Keratinocyte (primary cell): ENCODE results near the gene C3orf49. TPM values are rescaled to one million over a fixed set of nuclear protein-coding genes. Genes with fewer than 3 reads are reported as not detected.

Experiments used
- DNase-seq: peaks from one replicate; pipeline ENCODE4 v3.0.0-alpha.2; 2011; ENCODE audit warnings: low read depth, missing footprints, low spot score
- FAIRE-seq: peaks from 2 replicates; lab custom pipeline; 2011; peaks lifted over from hg19 to GRCh38; lab: Jason Lieb, UNC
- H2AFZ ChIP-seq: 2 replicates; pipeline ENCODE4 v1.6.0; 2012; ENCODE audit warnings: low read length, control low read depth, inconsistent platforms; ENCODE audit not compliant: control insufficient read depth
- H3K27ac ChIP-seq: 2 replicates; pipeline ENCODE4 v1.5.1; 2011; ENCODE audit warnings: low read length; ENCODE audit not compliant: control insufficient read depth, insufficient read depth
- H3K27me3 ChIP-seq: 3 replicates; pipeline ENCODE4 v1.6.0; 2011; ENCODE audit warnings: low read length; ENCODE audit not compliant: control insufficient read depth, insufficient read depth; ENCODE audit errors: extremely low read depth
- H3K36me3 ChIP-seq, 2 experiments: 2 replicates in 1 of 2; 3 replicates in 1 of 2; pipeline ENCODE4 v1.5.1; 2011; ENCODE audit warnings: low read length in 2 of 2, mild to moderate bottlenecking in 1 of 2; ENCODE audit not compliant: control insufficient read depth in 2 of 2, insufficient read depth in 2 of 2; ENCODE audit errors: extremely low read depth in 1 of 2
- H3K4me1 ChIP-seq: 3 replicates; pipeline ENCODE4 v1.5.1; 2011; ENCODE audit warnings: low read length; ENCODE audit not compliant: control insufficient read depth, insufficient read depth; ENCODE audit errors: extremely low read depth
- H3K4me2 ChIP-seq: 3 replicates; pipeline ENCODE4 v1.6.0; 2011; ENCODE audit warnings: low read depth, low read length; ENCODE audit not compliant: control insufficient read depth, insufficient read depth; ENCODE audit errors: extremely low read depth
- H3K4me3 ChIP-seq, 3 experiments: fragments of 200-600 bp in 1 of 3; sonication (generic) in 1 of 3; 2 replicates in 2 of 3; 3 replicates in 1 of 3; pipeline ENCODE4 v1.5.1; 2011 to 2016; ENCODE audit warnings: low read length in 3 of 3, mild to moderate bottlenecking in 3 of 3, control low read depth in 2 of 3, inconsistent platforms in 1 of 3, low read depth in 1 of 3, mixed read lengths in 1 of 3, mixed run types in 1 of 3, moderate library complexity in 1 of 3; ENCODE audit not compliant: control insufficient read depth in 2 of 3, insufficient read depth in 2 of 3; ENCODE audit errors: extremely low read depth in 1 of 3
- H3K79me2 ChIP-seq: 2 replicates; pipeline ENCODE4 v1.6.0; 2012; ENCODE audit warnings: low read length; ENCODE audit not compliant: control insufficient read depth, insufficient read depth
- H3K9ac ChIP-seq: 3 replicates; pipeline ENCODE4 v1.6.0; 2011; ENCODE audit warnings: low read length; ENCODE audit not compliant: control insufficient read depth, insufficient read depth; ENCODE audit errors: extremely low read depth
- H3K9me1 ChIP-seq: 3 replicates; pipeline ENCODE4 v1.6.0; 2011; ENCODE audit warnings: low read length; ENCODE audit not compliant: control insufficient read depth, insufficient read depth; ENCODE audit errors: extremely low read depth
- H3K9me3 ChIP-seq: 2 replicates; pipeline ENCODE4 v1.5.1; 2012; ENCODE audit warnings: low read depth, low read length; ENCODE audit not compliant: control insufficient read depth
- H4K20me1 ChIP-seq: 3 replicates; pipeline ENCODE4 v1.6.0; 2011; ENCODE audit warnings: low read length; ENCODE audit not compliant: control insufficient read depth, insufficient read depth; ENCODE audit errors: extremely low read depth
- EZH2 ChIP-seq: IDR thresholded peaks from one replicate; pipeline ENCODE4 v1.6.1; 2012; ENCODE audit warnings: inconsistent platforms, mild to moderate bottlenecking, low read length, moderate library complexity
- dilution Hi-C: fragments of 300-500 bp; cut with MboI; formaldehyde crosslinking; loops from one replicate; pipeline ENCODE4 v1.7.0; 2020; ENCODE audit warnings: low sequenced_read_pairs; ENCODE audit not compliant: extremely low pct_ligation_motif_present
- polyA plus RNA-seq, 5 experiments: library from polyadenylated mRNA; depleted of rRNA in 3 of 5; stranded (reverse) in 3 of 5; stranded (forward) in 1 of 5; unstranded in 1 of 5; fragments of >200 nt; gene quantifications; 1 replicate in 1 of 5; 2 replicates in 3 of 5; 3 replicates in 1 of 5; pipeline versions ENCODE4 v1.2.1 to v1.2.3, GENCODE V29; 2011 to 2012; ENCODE audit warnings: missing spikeins in 2 of 5, low read depth in 1 of 5, low replicate concordance in 1 of 5
- TF ChIP-seq, protein P1 (sequence below), 3 experiments: IDR thresholded peaks in 1 of 3; conservative IDR thresholded peaks in 1 of 3; optimal IDR thresholded peaks in 1 of 3; 2 replicates in 2 of 3; 3 replicates in 1 of 3; pipeline versions ENCODE3 to v1.5.1; 2011; ENCODE audit warnings: low read length in 3 of 3, mild to moderate bottlenecking in 3 of 3, moderate library complexity in 2 of 3, control low read depth in 1 of 3, inconsistent platforms in 1 of 3; ENCODE audit not compliant: insufficient read depth in 2 of 3; ENCODE audit errors: extremely low read depth in 1 of 3

C3orf49 gene
- polyA plus RNA-seq, 1 donor (not counting 4 experiments of a cell fraction or from before 2014, with no cell fraction given), result not detected

DNA sequence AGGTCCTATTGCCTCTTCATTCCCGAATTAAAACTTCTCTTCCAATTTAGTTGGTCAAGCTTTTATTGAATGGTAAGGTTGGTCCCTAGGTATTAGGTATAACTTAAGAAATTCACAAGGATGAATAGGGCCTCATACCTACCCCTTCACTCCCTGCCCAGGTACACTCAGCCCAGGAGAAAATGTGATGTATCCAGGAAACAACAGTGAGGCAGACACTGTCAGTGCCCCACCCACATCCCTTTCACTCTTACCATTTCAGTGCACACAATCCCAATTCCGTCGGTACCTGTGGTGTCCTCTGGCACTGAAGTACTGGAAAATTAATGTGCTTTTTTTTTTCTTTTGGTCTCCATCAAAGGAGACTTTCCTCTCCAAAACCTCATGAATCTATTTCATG lies 10.5 kb upstream of the C3orf49 start:
- dilution Hi-C loops, result loop anchor here (10.0 kb wide), 1 partner anchor 444 kb away; no protein-coding TSS in a partner anchor
- no peak for TF ChIP-seq EZH2
- FAIRE-seq, result peak; percentile 62
- no peaks in the 10 kb centered on the region for H3K9me3 ChIP-seq
- H3K4me3 ChIP-seq, result no peak overlapping the region
- no peak for DNase-seq
- no peak overlapping the region for H2AFZ ChIP-seq
- no peak overlapping the region for H3K4me2 ChIP-seq
- no peaks in the 10 kb centered on the region for H3K27me3 ChIP-seq
- H3K4me1 ChIP-seq, result peaks cover 7% of the 10 kb centered on the region
- H3K27ac ChIP-seq, result no peak overlapping the region
- no peak overlapping the region for H3K9ac ChIP-seq
- no peaks in the 10 kb centered on the region for H3K36me3 ChIP-seq
- no peaks in the 10 kb centered on the region for H3K79me2 ChIP-seq
- no peaks in the 10 kb centered on the region for H4K20me1 ChIP-seq
- no peaks in the 10 kb centered on the region for H3K9me1 ChIP-seq

DNA sequence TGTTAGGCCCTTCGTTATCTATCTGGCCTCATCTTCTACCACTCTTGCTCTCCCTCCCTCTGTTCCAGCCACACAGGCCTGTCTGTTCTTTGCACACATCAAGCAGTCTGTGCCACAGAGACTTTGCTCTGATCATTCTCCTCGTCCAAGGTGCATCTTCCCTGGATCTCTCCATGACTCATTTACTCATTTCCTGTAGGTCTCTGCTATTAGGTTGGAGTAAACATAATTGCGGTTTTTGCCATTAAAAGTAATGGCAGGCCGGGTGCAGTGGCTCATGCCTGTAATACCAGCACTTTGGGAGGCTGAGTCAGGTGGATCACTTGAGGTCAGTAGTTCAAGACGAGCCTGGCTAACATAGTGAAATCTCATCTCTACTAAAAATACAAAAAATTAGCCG lies 9.5 kb upstream of the C3orf49 start:
- Histone ChIP-seq H3K4me3 (no peak overlapping the region), H3K9me1 (no peaks in the 10 kb centered on the region), H3K9me3 (no peaks in the 10 kb centered on the region), H3K27ac (no peak overlapping the region), H2AFZ (no peak overlapping the region), H3K4me1 (peaks cover 7% of the 10 kb centered on the region), H4K20me1 (no peaks in the 10 kb centered on the region), H3K9ac (no peak overlapping the region), H3K79me2 (no peaks in the 10 kb centered on the region), H3K27me3 (no peaks in the 10 kb centered on the region), H3K36me3 (no peaks in the 10 kb centered on the region), H3K4me2 (no peak overlapping the region)
- no peak for FAIRE-seq
- no peak for DNase-seq
- dilution Hi-C loops, result loop anchor here (10.0 kb wide), 1 partner anchor 445 kb away; no protein-coding TSS in a partner anchor
- TF ChIP-seq, protein P1, sequence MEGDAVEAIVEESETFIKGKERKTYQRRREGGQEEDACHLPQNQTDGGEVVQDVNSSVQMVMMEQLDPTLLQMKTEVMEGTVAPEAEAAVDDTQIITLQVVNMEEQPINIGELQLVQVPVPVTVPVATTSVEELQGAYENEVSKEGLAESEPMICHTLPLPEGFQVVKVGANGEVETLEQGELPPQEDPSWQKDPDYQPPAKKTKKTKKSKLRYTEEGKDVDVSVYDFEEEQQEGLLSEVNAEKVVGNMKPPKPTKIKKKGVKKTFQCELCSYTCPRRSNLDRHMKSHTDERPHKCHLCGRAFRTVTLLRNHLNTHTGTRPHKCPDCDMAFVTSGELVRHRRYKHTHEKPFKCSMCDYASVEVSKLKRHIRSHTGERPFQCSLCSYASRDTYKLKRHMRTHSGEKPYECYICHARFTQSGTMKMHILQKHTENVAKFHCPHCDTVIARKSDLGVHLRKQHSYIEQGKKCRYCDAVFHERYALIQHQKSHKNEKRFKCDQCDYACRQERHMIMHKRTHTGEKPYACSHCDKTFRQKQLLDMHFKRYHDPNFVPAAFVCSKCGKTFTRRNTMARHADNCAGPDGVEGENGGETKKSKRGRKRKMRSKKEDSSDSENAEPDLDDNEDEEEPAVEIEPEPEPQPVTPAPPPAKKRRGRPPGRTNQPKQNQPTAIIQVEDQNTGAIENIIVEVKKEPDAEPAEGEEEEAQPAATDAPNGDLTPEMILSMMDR (optimal IDR thresholded peaks at IDR 0.05 in 1 of 3, IDR thresholded peaks at IDR 0.05 in 1 of 3, conservative IDR thresholded peaks at IDR 0.05 in 1 of 3; ENCODE audit: extremely low read depth in 1 of 3, insufficient read depth in 2 of 3, low read length in 3 of 3), result no peak
- no peak for TF ChIP-seq EZH2

DNA sequence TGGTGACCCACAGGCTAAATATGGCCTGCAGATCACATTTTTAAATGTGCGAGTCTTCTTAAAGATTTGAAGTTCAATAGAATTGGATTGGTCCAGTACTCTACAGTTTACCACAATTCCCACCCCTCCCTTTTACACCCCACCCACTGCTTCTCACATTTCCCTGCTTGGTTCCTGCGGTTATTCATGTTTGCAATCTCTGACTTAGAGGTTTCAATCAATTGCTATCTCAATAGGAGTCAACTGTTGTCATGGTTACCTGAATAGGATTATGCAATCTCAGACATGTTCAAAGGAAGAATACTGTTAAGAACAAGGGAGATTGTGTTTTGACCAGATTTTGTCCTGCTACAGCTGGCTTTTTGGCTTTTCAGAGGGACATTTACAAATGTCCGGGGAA lies 4.9 kb upstream of the C3orf49 start:
- Histone ChIP-seq H3K4me1 (peaks cover 3% of the 10 kb centered on the region), H3K9me3 (no peaks in the 10 kb centered on the region), H3K36me3 (no peaks in the 10 kb centered on the region), H3K9me1 (no peaks in the 10 kb centered on the region), H3K79me2 (no peaks in the 10 kb centered on the region), H4K20me1 (no peaks in the 10 kb centered on the region), H3K9ac (no peak overlapping the region), H3K4me2 (no peak overlapping the region), H3K27ac (no peak overlapping the region), H3K27me3 (no peaks in the 10 kb centered on the region), H2AFZ (no peak overlapping the region), H3K4me3 (no peak overlapping the region)
- TF ChIP-seq EZH2, result no peak
- TF ChIP-seq, protein P1 (optimal IDR thresholded peaks at IDR 0.05 in 1 of 3, IDR thresholded peaks at IDR 0.05 in 1 of 3, conservative IDR thresholded peaks at IDR 0.05 in 1 of 3; ENCODE audit: extremely low read depth in 1 of 3, insufficient read depth in 2 of 3, low read length in 3 of 3), result no peak
- dilution Hi-C loops, result no loop called here
- no peak for DNase-seq
- no peak for FAIRE-seq
